Thyroid gland (tissue), 4 donors: ENCODE results near the gene GALNT18. TPM values are rescaled to one million over a fixed set of nuclear protein-coding genes. Genes with fewer than 3 reads are reported as not detected.

Experiments
- DNase-seq, 2 donors: peaks; one replicate each; pipeline ENCODE4 v3.0.0-alpha.2; 2019
- H3K27ac ChIP-seq, 3 donors: fragments of 200-600 bp; sonication (generic); 1 replicate in 2 of 3; 2 replicates in 1 of 3; pipeline ENCODE4 v1.5.1; 2016 to 2019; ENCODE audit warnings: mild to moderate bottlenecking in 1 of 3, moderate library complexity in 1 of 3
- H3K27me3 ChIP-seq: fragments of 200-600 bp; sonication (generic); one replicate; pipeline ENCODE4 v1.5.1; 2019
- H3K36me3 ChIP-seq, 2 donors: fragments of 200-600 bp; sonication (generic); one replicate each; pipeline ENCODE4 v1.5.1; 2016 to 2019
- H3K4me1 ChIP-seq, 2 donors: fragments of 200-600 bp; sonication (generic); one replicate each; pipeline ENCODE4 v1.5.1; 2017 to 2019
- H3K4me3 ChIP-seq, 3 donors: fragments of 200-600 bp; sonication (generic); replicated peaks in 1 of 3; 1 replicate in 2 of 3; 2 replicates in 1 of 3; pipeline ENCODE4 v1.5.1; 2016; ENCODE audit warnings: mild to moderate bottlenecking in 1 of 3
- H3K9me3 ChIP-seq: fragments of 200-600 bp; sonication (generic); one replicate; pipeline ENCODE4 v1.5.1; 2017
- POLR2A ChIP-seq, 2 donors: fragments of 450-650 bp; IDR thresholded peaks; one replicate each; pipeline ENCODE4 v1.6.1; 2017; ENCODE audit warnings: antibody characterized with exemption in 2 of 2, mild to moderate bottlenecking in 2 of 2, moderate library complexity in 1 of 2
- WGBS, 2 donors: methylation state at CpG; one replicate each; pipeline ENCODE4 v1.1.5; 2017; 5-methylcytosine and 5-hydroxymethylcytosine counted together
- intact Hi-C: fragments of 100-400 bp; cut with DNase I; formaldehyde crosslinking; loops from one replicate; pipeline ENCODE4 v1.15.1; 2023
- total RNA-seq, 4 donors: library from RNA; depleted of rRNA; stranded (reverse); fragments of >200 nt; gene quantifications; one replicate each; pipeline ENCODE4 v1.2.3, GENCODE V29; 2016
- TF ChIP-seq, protein P1 (sequence below), 6 experiments: fragments of 200-600 bp in 3 of 6; fragments of 450-650 bp in 3 of 6; sonication (generic) in 3 of 6; IDR thresholded peaks; one replicate each; pipeline ENCODE4 v1.5.1; 2016 to 2019; ENCODE audit warnings: antibody characterized with exemption in 6 of 6, mild to moderate bottlenecking in 2 of 6, inconsistent platforms in 1 of 6, moderate library complexity in 1 of 6

The GALNT18 gene
- total RNA-seq, 4 donors from 2014 or later = 60.7 to 93.8 (median 87.5) TPM

- intact Hi-C loops = no loop called here
- TF ChIP-seq POLR2A (IDR thresholded peaks at IDR 0.05) = no peak
- TF ChIP-seq, protein P1, sequence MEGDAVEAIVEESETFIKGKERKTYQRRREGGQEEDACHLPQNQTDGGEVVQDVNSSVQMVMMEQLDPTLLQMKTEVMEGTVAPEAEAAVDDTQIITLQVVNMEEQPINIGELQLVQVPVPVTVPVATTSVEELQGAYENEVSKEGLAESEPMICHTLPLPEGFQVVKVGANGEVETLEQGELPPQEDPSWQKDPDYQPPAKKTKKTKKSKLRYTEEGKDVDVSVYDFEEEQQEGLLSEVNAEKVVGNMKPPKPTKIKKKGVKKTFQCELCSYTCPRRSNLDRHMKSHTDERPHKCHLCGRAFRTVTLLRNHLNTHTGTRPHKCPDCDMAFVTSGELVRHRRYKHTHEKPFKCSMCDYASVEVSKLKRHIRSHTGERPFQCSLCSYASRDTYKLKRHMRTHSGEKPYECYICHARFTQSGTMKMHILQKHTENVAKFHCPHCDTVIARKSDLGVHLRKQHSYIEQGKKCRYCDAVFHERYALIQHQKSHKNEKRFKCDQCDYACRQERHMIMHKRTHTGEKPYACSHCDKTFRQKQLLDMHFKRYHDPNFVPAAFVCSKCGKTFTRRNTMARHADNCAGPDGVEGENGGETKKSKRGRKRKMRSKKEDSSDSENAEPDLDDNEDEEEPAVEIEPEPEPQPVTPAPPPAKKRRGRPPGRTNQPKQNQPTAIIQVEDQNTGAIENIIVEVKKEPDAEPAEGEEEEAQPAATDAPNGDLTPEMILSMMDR (IDR thresholded peaks at IDR 0.05) = no peak
- no peaks in the 10 kb centered on the region for H3K9me3 ChIP-seq
- 79 to 92% methylated on average over 7 to 12 of the region's 14 CpGs for WGBS, 2 donors
- DNase-seq = no peak
- no peaks in the 10 kb centered on the region for H3K27me3 ChIP-seq
- H3K4me1 ChIP-seq = peaks cover 12 to 38% of the 10 kb centered on the region in 2 donors
- no peak overlapping the region for H3K27ac ChIP-seq
- no peaks in the 10 kb centered on the region for H3K36me3 ChIP-seq
- no peak overlapping the region for H3K4me3 ChIP-seq
Observed at GRCh38 chr11:11520231-11521015, 101.4 kb downstream of the GALNT18 start.

DNA sequence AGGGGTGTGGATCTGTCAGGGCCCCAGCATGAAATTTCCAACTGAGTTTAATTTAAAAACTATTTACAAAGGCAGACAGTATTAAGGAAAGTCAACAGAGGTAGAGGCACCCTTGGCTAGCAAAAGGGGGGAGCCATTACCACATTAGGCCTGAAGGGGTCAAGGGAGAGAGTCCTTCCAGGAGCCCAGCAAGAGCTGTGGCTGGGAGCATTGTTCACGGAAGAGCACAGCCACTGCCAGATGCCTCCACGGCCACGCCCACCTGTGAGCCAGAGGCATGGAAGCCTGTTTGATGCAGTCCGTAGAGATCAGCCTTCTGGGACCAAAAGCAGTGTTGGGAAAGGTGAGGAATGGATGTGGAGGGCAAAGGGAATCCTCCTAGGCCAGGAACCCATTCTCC is 102.6 kb downstream of the GALNT18 start:
- no peak for TF ChIP-seq POLR2A (IDR thresholded peaks at IDR 0.05)
- TF ChIP-seq, protein P1 (IDR thresholded peaks at IDR 0.05) = no peak
- H3K27me3 ChIP-seq = no peaks in the 10 kb centered on the region
- no peak overlapping the region for H3K4me3 ChIP-seq
- no peaks in the 10 kb centered on the region for H3K36me3 ChIP-seq
- no peak for DNase-seq
- H3K4me1 ChIP-seq = peaks cover 18 to 43% of the 10 kb centered on the region in 2 donors
- intact Hi-C loops = no loop called here
- H3K9me3 ChIP-seq = no peaks in the 10 kb centered on the region
- H3K27ac ChIP-seq = no peak overlapping the region
- 72 to 91% methylated on average over 4 of the region's 4 CpGs for WGBS, 2 donors

DNA sequence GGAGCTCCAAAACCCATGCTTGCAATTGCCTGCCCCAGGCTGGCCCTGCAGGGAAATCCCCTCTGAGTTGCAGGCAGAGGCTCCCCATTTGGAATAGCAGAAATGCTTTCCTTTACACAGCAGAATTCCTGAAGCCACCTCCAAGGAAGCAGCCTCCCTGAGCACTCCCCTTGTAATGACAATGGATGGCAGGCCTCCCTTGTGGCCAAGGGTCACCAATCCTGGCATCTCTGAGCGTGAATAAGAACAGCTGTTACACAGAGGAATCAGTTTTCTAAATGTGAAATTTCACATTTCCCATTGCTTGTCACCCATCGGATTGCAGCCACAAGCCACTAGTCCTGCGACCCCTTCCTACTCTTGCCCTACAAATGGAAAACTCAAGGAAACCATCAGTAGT is 107.6 kb downstream of the GALNT18 start:
- Histone ChIP-seq H3K27me3 (no peaks in the 10 kb centered on the region), H3K4me1 (peaks cover 20 to 41% of the 10 kb centered on the region in 2 donors), H3K27ac (no peak overlapping the region), H3K4me3 (no peak overlapping the region), H3K9me3 (no peaks in the 10 kb centered on the region), H3K36me3 (no peaks in the 10 kb centered on the region)
- intact Hi-C loops = no loop called here
- TF ChIP-seq, protein P1 (IDR thresholded peaks at IDR 0.05) = no peak
- TF ChIP-seq POLR2A (IDR thresholded peaks at IDR 0.05) = no peak
- no peak for DNase-seq
- 93 to 96% methylated on average over 3 of the region's 3 CpGs for WGBS, 2 donors

DNA sequence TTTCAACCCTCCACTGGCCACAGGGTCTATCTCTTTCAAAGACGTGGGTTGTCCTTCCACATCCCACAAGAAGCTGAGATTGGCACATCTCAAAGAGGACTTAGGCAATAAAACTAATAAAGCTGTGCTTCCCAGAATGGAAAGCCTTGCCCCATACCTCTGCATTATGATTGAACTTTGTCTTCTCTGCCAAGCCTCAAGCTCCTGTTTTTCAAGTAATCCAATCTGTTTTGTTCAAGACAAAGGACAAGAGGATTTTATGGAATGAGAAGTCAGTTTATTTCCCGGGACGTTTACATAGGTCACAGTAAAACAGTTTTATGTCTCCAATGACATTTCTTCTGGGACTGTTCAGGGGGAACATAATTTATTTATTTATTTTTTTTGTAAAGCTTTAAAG is 108.4 kb downstream of the GALNT18 start:
- Histone ChIP-seq H3K4me1 (peaks cover 20 to 41% of the 10 kb centered on the region in 2 donors), H3K27ac (no peak overlapping the region), H3K9me3 (no peaks in the 10 kb centered on the region), H3K4me3 (no peak overlapping the region), H3K36me3 (no peaks in the 10 kb centered on the region), H3K27me3 (no peaks in the 10 kb centered on the region)
- intact Hi-C loops = no loop called here
- TF ChIP-seq POLR2A (IDR thresholded peaks at IDR 0.05) = no peak
- TF ChIP-seq, protein P1 (IDR thresholded peaks at IDR 0.05) = no peak
- WGBS, 2 donors = 86 to 89% methylated on average over 3 of the region's 3 CpGs
- DNase-seq = no peak

GRCh38 chr11:11512929-11513328 is 108.9 kb downstream of the GALNT18 start:
- TF ChIP-seq, protein P1 (IDR thresholded peaks at IDR 0.05) = no peak
- TF ChIP-seq POLR2A (IDR thresholded peaks at IDR 0.05) = no peak
- intact Hi-C loops = no loop called here
- Histone ChIP-seq H3K4me3 (no peak overlapping the region), H3K27ac (no peak overlapping the region), H3K4me1 (peaks cover 20 to 37% of the 10 kb centered on the region in 2 donors), H3K27me3 (no peaks in the 10 kb centered on the region), H3K36me3 (no peaks in the 10 kb centered on the region), H3K9me3 (no peaks in the 10 kb centered on the region)
- DNase-seq = no peak
- WGBS, 2 donors = 85 to 91% methylated on average over 4 of the region's 4 CpGs
